IMR-90 (cell line): Measurements from ENCODE around the gene PRMT7. TPM values are rescaled to one million over a fixed set of nuclear protein-coding genes. Genes with fewer than 3 reads are reported as not detected.

Source experiments
- ATAC-seq: fragments of 200-7000 bp; cut with Tn5 transposase; 2 replicates; pipeline ENCODE4 v1.9.1; 2020; ENCODE audit warnings: low read depth, mild to moderate bottlenecking, moderate library complexity
- BruUV-seq: library from RNA; stranded (reverse); fragments of 400-500 nt; replicated peaks from 2 replicates; lab custom pipeline; 2021; lab: Mats Ljungman, UMichigan
- CTCF ChIA-PET: fragments of 300-600 bp; formaldehyde crosslinking; extraction: SDS; loops from one replicate; lab custom pipeline; 2021; ENCODE audit warnings: antibody characterized with exemption; lab: Yijun Ruan, JAX
- POLR2A ChIA-PET: fragments of 300-600 bp; sonication (Branson Sonifier 250); formaldehyde crosslinking; loops from one replicate; lab custom pipeline; 2022; ENCODE audit warnings: antibody characterized with exemption; ENCODE audit not compliant: unreplicated experiment; lab: Charles Lee
- DNase-seq: peaks from one replicate; pipeline ENCODE4 v3.0.0; 2013
- H2AFZ ChIP-seq: replicated peaks from 2 replicates; pipeline ENCODE3; 2013; ENCODE audit warnings: low read length, mild to moderate bottlenecking; ENCODE audit not compliant: poor library complexity
- H2AK5ac ChIP-seq: 2 replicates; pipeline ENCODE4 v1.6.1; 2013; ENCODE audit warnings: low read depth, low read length, inconsistent platforms
- H2AK9ac ChIP-seq: replicated peaks from 2 replicates; pipeline ENCODE3; 2013; ENCODE audit warnings: mild to moderate bottlenecking, low read depth, low read length, moderate library complexity; ENCODE audit not compliant: poor library complexity
- H2BK120ac ChIP-seq: 2 replicates; pipeline ENCODE4 v1.6.1; 2013; ENCODE audit warnings: low read depth, low read length, inconsistent platforms
- H2BK15ac ChIP-seq: 3 replicates; pipeline ENCODE4 v1.6.1; 2013; ENCODE audit warnings: low read depth, low read length, inconsistent platforms
- H2BK20ac ChIP-seq: 2 replicates; pipeline ENCODE4 v1.6.1; 2013; ENCODE audit warnings: low read depth, mild to moderate bottlenecking, inconsistent platforms, low read length, moderate library complexity
- H2BK5ac ChIP-seq: 2 replicates; pipeline ENCODE4 v1.6.1; 2013; ENCODE audit warnings: mild to moderate bottlenecking, low read depth, low read length, inconsistent platforms; ENCODE audit not compliant: poor library complexity, severe bottlenecking
- H3K14ac ChIP-seq: replicated peaks from 2 replicates; pipeline ENCODE4 v1.6.1; 2013; ENCODE audit warnings: low read depth, low read length, inconsistent platforms
- H3K18ac ChIP-seq: 2 replicates; pipeline ENCODE4 v1.6.1; 2013; ENCODE audit warnings: low read depth, low read length, control low read depth
- H3K23ac ChIP-seq: 2 replicates; pipeline ENCODE4 v1.6.1; 2013; ENCODE audit warnings: low read depth, low read length, inconsistent platforms
- H3K27ac ChIP-seq: 2 replicates; pipeline ENCODE4 v1.5.1; 2013; ENCODE audit warnings: mild to moderate bottlenecking, control low read depth, low read length; ENCODE audit not compliant: insufficient read depth
- H3K27me3 ChIP-seq: 2 replicates; pipeline ENCODE4 v1.6.1; 2013; ENCODE audit warnings: low read length; ENCODE audit not compliant: control insufficient read depth, insufficient read depth
- H3K36me3 ChIP-seq: 2 replicates; pipeline ENCODE4 v1.6.1; 2013; ENCODE audit warnings: low read length, mixed read lengths; ENCODE audit not compliant: control insufficient read depth, insufficient read depth
- H3K4ac ChIP-seq: 2 replicates; pipeline ENCODE4 v1.6.1; 2013; ENCODE audit warnings: low read depth, low read length, inconsistent platforms
- H3K4me1 ChIP-seq: 2 replicates; pipeline ENCODE4 v1.6.1; 2013; ENCODE audit warnings: low read length, mixed read lengths; ENCODE audit not compliant: control insufficient read depth, insufficient read depth
- H3K4me2 ChIP-seq: 2 replicates; pipeline ENCODE4 v1.6.1; 2013; ENCODE audit warnings: low read depth, mild to moderate bottlenecking, control low read depth, low read length, moderate library complexity
- H3K4me3 ChIP-seq: 2 replicates; pipeline ENCODE4 v1.5.1; 2013; ENCODE audit warnings: low read depth, mild to moderate bottlenecking, control low read depth, low read length, moderate library complexity; ENCODE audit not compliant: insufficient read depth
- H3K56ac ChIP-seq: 2 replicates; pipeline ENCODE4 v1.6.1; 2013; ENCODE audit warnings: low read length, inconsistent platforms; ENCODE audit not compliant: insufficient read depth; ENCODE audit errors: extremely low read depth
- H3K79me1 ChIP-seq, 2 experiments: 2 replicates each; pipeline ENCODE4 v1.6.1; 2013; ENCODE audit warnings: low read length in 2 of 2, inconsistent platforms in 1 of 2, low read depth in 1 of 2
- H3K9ac ChIP-seq: 2 replicates; pipeline ENCODE4 v1.6.1; 2013; ENCODE audit warnings: low read depth, low read length, control low read depth
- H3K9me1 ChIP-seq: 2 replicates; pipeline ENCODE4 v1.6.1; 2013; ENCODE audit warnings: low read length, inconsistent platforms; ENCODE audit not compliant: insufficient read depth
- H3K9me3 ChIP-seq: 2 replicates; pipeline ENCODE4 v1.6.1; 2013; ENCODE audit warnings: low read length; ENCODE audit not compliant: control insufficient read depth, insufficient read depth
- H4K20me1 ChIP-seq: 2 replicates; pipeline ENCODE4 v1.6.1; 2013; ENCODE audit warnings: low read length, inconsistent platforms; ENCODE audit not compliant: insufficient read depth
- H4K5ac ChIP-seq: 2 replicates; pipeline ENCODE4 v1.6.1; 2013; ENCODE audit warnings: mild to moderate bottlenecking, low read depth, low read length, control low read depth
- H4K8ac ChIP-seq, 2 experiments: 2 replicates each; pipeline ENCODE4 v1.6.1; 2013; ENCODE audit warnings: low read depth in 2 of 2, low read length in 2 of 2, control low read depth in 1 of 2, inconsistent platforms in 1 of 2
- H4K91ac ChIP-seq: 2 replicates; pipeline ENCODE4 v1.6.1; 2013; ENCODE audit warnings: low read depth, low read length, inconsistent platforms; ENCODE audit not compliant: insufficient read depth
- BHLHE40 ChIP-seq: fragments of 150-350 bp; IDR thresholded peaks from 2 replicates; pipeline ENCODE4 v1.6.1; 2016; ENCODE audit warnings: mild to moderate bottlenecking, low read depth, low read length
- CEBPB ChIP-seq: IDR thresholded peaks from 2 replicates; pipeline ENCODE4 v1.6.1; 2012; ENCODE audit warnings: low read depth, low read length, improper control_type of control experiment
- CHD1 ChIP-seq: IDR thresholded peaks from 2 replicates; pipeline ENCODE4 v1.6.1; 2012; ENCODE audit warnings: low read depth, low read length, improper control_type of control experiment
- FOS ChIP-seq: fragments of 150-350 bp; IDR thresholded peaks from 2 replicates; pipeline ENCODE4 v1.6.1; 2016; ENCODE audit warnings: low read depth, low read length
- MAFK ChIP-seq: IDR thresholded peaks from 2 replicates; pipeline ENCODE4 v1.6.1; 2012; ENCODE audit warnings: low read depth, low read length, improper control_type of control experiment
- MAZ ChIP-seq: IDR thresholded peaks from 2 replicates; pipeline ENCODE4 v1.6.1; 2012; ENCODE audit warnings: low read depth, mild to moderate bottlenecking, low read length, improper control_type of control experiment, moderate library complexity, borderline replicate concordance
- MXI1 ChIP-seq: IDR thresholded peaks from 2 replicates; pipeline ENCODE4 v1.6.1; 2012; ENCODE audit warnings: low read depth, mild to moderate bottlenecking, low read length, moderate library complexity, borderline replicate concordance
- NFE2L2 ChIP-seq: fragments of 150-350 bp; IDR thresholded peaks from 2 replicates; pipeline ENCODE4 v1.6.1; 2016; ENCODE audit warnings: low read depth, mild to moderate bottlenecking, low read length
- POLR2A ChIP-seq: IDR thresholded peaks from 2 replicates; pipeline ENCODE4 v1.6.1; 2012; ENCODE audit warnings: mild to moderate bottlenecking, low read depth, low read length
- RAD21 ChIP-seq: IDR thresholded peaks from 2 replicates; pipeline ENCODE4 v1.6.1; 2012; ENCODE audit warnings: low read length, improper control_type of control experiment
- RCOR1 ChIP-seq: IDR thresholded peaks from 2 replicates; pipeline ENCODE4 v1.6.1; 2012; ENCODE audit warnings: mild to moderate bottlenecking, low read length, improper control_type of control experiment; ENCODE audit not compliant: insufficient replicate concordance
- RFX5 ChIP-seq: IDR thresholded peaks from 2 replicates; pipeline ENCODE4 v1.8.0; 2012; ENCODE audit warnings: low read depth, mild to moderate bottlenecking, low read length, moderate library complexity
- SMC3 ChIP-seq: fragments of 150-350 bp; IDR thresholded peaks from 2 replicates; pipeline ENCODE4 v1.6.1; 2016; ENCODE audit warnings: low read depth, mild to moderate bottlenecking, antibody characterized with exemption, low read length, moderate library complexity
- WGBS, 2 experiments: methylation state at CpG; one replicate each; pipeline versions ENCODE4 v1.1.5 to v1.1.7; 2013; ENCODE audit warnings: missing lambda C conversion rate in 2 of 2; ENCODE audit not compliant: insufficient read length in 1 of 2; ENCODE audit errors: extremely low coverage in 2 of 2; 5-methylcytosine and 5-hydroxymethylcytosine counted together
- dilution Hi-C: fragments of 300-500 bp; cut with HindIII; formaldehyde crosslinking; loops from one replicate; pipeline ENCODE4 v1.14.3; 2018; ENCODE audit warnings: low sequenced_read_pairs; ENCODE audit not compliant: unreplicated experiment
- in situ Hi-C: fragments of 300-500 bp; cut with MboI; formaldehyde crosslinking; loops from 3 replicates; pipeline ENCODE4 v1.14.3; 2019; ENCODE audit warnings: low sequenced_read_pairs, inconsistent platforms, mixed read lengths
- intact Hi-C: fragments of 100-400 bp; cut with micrococcal nuclease; formaldehyde crosslinking; loops from 2 replicates; pipeline ENCODE4 v1.10.0; 2022
- polyA plus RNA-seq, 3 experiments: library from polyadenylated mRNA; depleted of rRNA; stranded (reverse); fragments of >200 nt; gene quantifications; 2 replicates each; pipeline ENCODE4 v1.2.3, GENCODE V29; 2012; ENCODE audit warnings: low replicate concordance in 1 of 3
- total RNA-seq: library from RNA; depleted of rRNA; stranded (reverse); fragments of >200 nt; gene quantifications from 2 replicates; pipeline ENCODE4 v1.2.3, GENCODE V29; 2012
- TF ChIP-seq, protein P1 (sequence below): fragments of 150-350 bp; IDR thresholded peaks from 2 replicates; pipeline ENCODE4 v1.6.1; 2017; ENCODE audit warnings: mild to moderate bottlenecking, antibody characterized with exemption, low read length, low read depth
- TF ChIP-seq, protein P2 (sequence below): fragments of 150-350 bp; IDR thresholded peaks from 2 replicates; pipeline ENCODE4 v1.6.1; 2016; ENCODE audit warnings: low read depth, mild to moderate bottlenecking, low read length, moderate library complexity, borderline replicate concordance
- TF ChIP-seq, protein P3 (sequence below): conservative IDR thresholded peaks from 2 replicates; pipeline ENCODE4 v1.5.1; 2012; ENCODE audit warnings: mild to moderate bottlenecking, low read depth, low read length, improper control_type of control experiment

PRMT7 gene
- total and polyA plus RNA-seq, 2 of the 4 experiments (the other 2 are of a cell fraction) = 63.1 to 68.6 TPM

DNA sequence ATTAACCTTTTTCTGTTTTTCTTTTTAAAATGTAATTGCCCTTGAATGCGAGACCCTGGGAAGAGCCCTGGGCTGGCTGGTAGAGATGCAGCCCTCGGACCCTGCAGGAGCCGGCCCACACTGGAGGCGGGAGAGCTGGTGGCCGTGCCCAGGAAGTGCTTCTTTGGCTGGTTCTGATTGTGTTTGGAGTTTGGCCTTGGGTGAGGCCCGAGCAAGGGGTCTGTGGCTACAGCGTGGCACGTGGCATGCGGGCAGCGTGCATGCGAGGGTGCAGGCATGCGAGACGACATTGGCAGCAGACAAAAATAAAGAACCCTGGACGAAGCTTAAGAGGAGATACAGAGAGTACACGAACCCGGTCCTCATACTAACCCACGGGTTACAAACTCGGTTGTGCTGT, 49.7 kb downstream of the PRMT7 start:
- Histone ChIP-seq H3K27me3 (no peaks in the 10 kb centered on the region; the same call in 1 of the 2 replicates), H3K4ac (no peak overlapping the region), H2AFZ (no peak overlapping the region), H2BK120ac (no peak overlapping the region), H2BK20ac (no peak overlapping the region), H3K18ac (no peak overlapping the region), H3K9ac (no peak overlapping the region), H3K23ac (no peak overlapping the region), H3K9me3 (no peaks in the 10 kb centered on the region), H2BK15ac (no peak overlapping the region), H2AK9ac (no peak overlapping the region), H3K56ac (no peak overlapping the region), H4K91ac (no peak overlapping the region), H2AK5ac (no peak overlapping the region), H4K20me1 (no peaks in the 10 kb centered on the region), H4K8ac (no peak overlapping the region), H2BK5ac (no peak overlapping the region), H3K79me1 (no peaks in the 10 kb centered on the region), H3K14ac (no peak overlapping the region), H3K4me1 (no peaks in the 10 kb centered on the region), H3K4me2 (no peak overlapping the region), H3K9me1 (no peaks in the 10 kb centered on the region), H3K27ac (no peak overlapping the region), H4K5ac (no peak overlapping the region), H3K4me3 (no peak overlapping the region), H3K36me3 (peaks cover 24% of the 10 kb centered on the region)
- POLR2A ChIA-PET = no interaction called here
- in situ Hi-C loops = no loop called here
- BruUV-seq = no TSS peak
- 97% methylated on average over 8 of the region's 18 CpGs; no CpG with 5 or more reads in 1 of the 2 experiments for WGBS, 2 experiments
- DNase-seq = no peak
- intact Hi-C loops = no loop called here
- dilution Hi-C loops = no loop called here
- no peak for TF ChIP-seq RAD21
- TF ChIP-seq SMC3 = no peak
- TF ChIP-seq, protein P1, sequence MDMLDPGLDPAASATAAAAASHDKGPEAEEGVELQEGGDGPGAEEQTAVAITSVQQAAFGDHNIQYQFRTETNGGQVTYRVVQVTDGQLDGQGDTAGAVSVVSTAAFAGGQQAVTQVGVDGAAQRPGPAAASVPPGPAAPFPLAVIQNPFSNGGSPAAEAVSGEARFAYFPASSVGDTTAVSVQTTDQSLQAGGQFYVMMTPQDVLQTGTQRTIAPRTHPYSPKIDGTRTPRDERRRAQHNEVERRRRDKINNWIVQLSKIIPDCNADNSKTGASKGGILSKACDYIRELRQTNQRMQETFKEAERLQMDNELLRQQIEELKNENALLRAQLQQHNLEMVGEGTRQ = no peak
- no peak for TF ChIP-seq MAZ
- no peak for TF ChIP-seq RCOR1
- TF ChIP-seq POLR2A = no peak
- TF ChIP-seq RFX5 = no peak
- TF ChIP-seq, protein P2, sequence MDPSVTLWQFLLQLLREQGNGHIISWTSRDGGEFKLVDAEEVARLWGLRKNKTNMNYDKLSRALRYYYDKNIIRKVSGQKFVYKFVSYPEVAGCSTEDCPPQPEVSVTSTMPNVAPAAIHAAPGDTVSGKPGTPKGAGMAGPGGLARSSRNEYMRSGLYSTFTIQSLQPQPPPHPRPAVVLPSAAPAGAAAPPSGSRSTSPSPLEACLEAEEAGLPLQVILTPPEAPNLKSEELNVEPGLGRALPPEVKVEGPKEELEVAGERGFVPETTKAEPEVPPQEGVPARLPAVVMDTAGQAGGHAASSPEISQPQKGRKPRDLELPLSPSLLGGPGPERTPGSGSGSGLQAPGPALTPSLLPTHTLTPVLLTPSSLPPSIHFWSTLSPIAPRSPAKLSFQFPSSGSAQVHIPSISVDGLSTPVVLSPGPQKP = no peak
- TF ChIP-seq CEBPB = no peak
- no peak for TF ChIP-seq FOS
- no peak for TF ChIP-seq BHLHE40
- no peak for TF ChIP-seq NFE2L2
- TF ChIP-seq CHD1 = no peak
- TF ChIP-seq MXI1 = no peak
- TF ChIP-seq, protein P3, sequence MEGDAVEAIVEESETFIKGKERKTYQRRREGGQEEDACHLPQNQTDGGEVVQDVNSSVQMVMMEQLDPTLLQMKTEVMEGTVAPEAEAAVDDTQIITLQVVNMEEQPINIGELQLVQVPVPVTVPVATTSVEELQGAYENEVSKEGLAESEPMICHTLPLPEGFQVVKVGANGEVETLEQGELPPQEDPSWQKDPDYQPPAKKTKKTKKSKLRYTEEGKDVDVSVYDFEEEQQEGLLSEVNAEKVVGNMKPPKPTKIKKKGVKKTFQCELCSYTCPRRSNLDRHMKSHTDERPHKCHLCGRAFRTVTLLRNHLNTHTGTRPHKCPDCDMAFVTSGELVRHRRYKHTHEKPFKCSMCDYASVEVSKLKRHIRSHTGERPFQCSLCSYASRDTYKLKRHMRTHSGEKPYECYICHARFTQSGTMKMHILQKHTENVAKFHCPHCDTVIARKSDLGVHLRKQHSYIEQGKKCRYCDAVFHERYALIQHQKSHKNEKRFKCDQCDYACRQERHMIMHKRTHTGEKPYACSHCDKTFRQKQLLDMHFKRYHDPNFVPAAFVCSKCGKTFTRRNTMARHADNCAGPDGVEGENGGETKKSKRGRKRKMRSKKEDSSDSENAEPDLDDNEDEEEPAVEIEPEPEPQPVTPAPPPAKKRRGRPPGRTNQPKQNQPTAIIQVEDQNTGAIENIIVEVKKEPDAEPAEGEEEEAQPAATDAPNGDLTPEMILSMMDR = no peak
- no peak for TF ChIP-seq MAFK
- CTCF ChIA-PET = no interaction called here
- ATAC-seq = no peak
